ENCODE measurements around the gene TDRD9.

TDRD9 gene

GRCh38 chr14:103908580-103908979, 19.7 kb upstream of the TDRD9 start:
- ChIA-PET POLR2A (no interaction called here), CTCF (interaction anchor here (0.8 to 8.9 kb wide), 2 partner anchors 13 to 91 kb away, joined by 3 to 82 read pairs; a partner anchor contains a TSS)
- H3K4me3 ChIP-seq (ENCODE audit: low read depth, low read length), result no peak overlapping the region
- no peak for TF ChIP-seq CTCF (IDR thresholded peaks at IDR 0.05; ENCODE audit: insufficient read depth, low read length, missing control alignments)
- no peak for DNase-seq (ENCODE audit: low read depth, low spot score)

- H3K4me3 ChIP-seq (ENCODE audit: low read depth, low read length), result no peak overlapping the region; the same call in 1 of the 2 replicates
- no peak for DNase-seq (ENCODE audit: low read depth, low spot score)
- ChIA-PET CTCF (interaction anchor here (0.7 to 8.9 kb wide), 17 partner anchors 9 to 353 kb away, joined by 3 to 82 read pairs (median 5); partner anchors contain the start of gene RD3L), POLR2A (interaction anchor here (0.7 to 1.3 kb wide), 2 partner anchors 53 to 101 kb away, joined by 3 read pairs; no protein-coding TSS in a partner anchor)
- TF ChIP-seq CTCF (IDR thresholded peaks at IDR 0.05; ENCODE audit: insufficient read depth, low read length, missing control alignments), result no peak
Observed at GRCh38 chr14:103909531-103910261, 18.6 kb upstream of the TDRD9 start.

GRCh38 chr14:103910262-103910935, 17.9 kb upstream of the TDRD9 start:
- ChIA-PET POLR2A (interaction anchor here (0.7 to 1.3 kb wide), 2 partner anchors 53 to 102 kb away, joined by 3 read pairs; no protein-coding TSS in a partner anchor), CTCF (interaction anchor here (0.6 to 8.9 kb wide), 21 partner anchors 10 to 354 kb away, joined by 3 to 82 read pairs (median 4); partner anchors contain the start of gene RD3L)
- H3K4me3 ChIP-seq (ENCODE audit: low read depth, low read length), result no peak overlapping the region; the same call in 1 of the 2 replicates
- peak; percentile 3 for DNase-seq (ENCODE audit: low read depth, low spot score)
- TF ChIP-seq CTCF (IDR thresholded peaks at IDR 0.05; ENCODE audit: insufficient read depth, low read length, missing control alignments), result peak; percentile 71

- no peak for DNase-seq (ENCODE audit: low read depth, low spot score)
- POLR2A ChIA-PET, result interaction anchor here (1.3 kb wide), 1 partner anchor 102 kb away, joined by 3 read pairs; no protein-coding TSS in a partner anchor
- no peak overlapping the region for H3K4me3 ChIP-seq (ENCODE audit: low read depth, low read length)
- no peak for TF ChIP-seq CTCF (IDR thresholded peaks at IDR 0.05; ENCODE audit: insufficient read depth, low read length, missing control alignments)
- CTCF ChIA-PET, result interaction anchor here (0.6 to 8.9 kb wide), 16 partner anchors 10 to 292 kb away, joined by 3 to 82 read pairs (median 5); partner anchors contain the start of gene RD3L
Observed at GRCh38 chr14:103910984-103911383, 17.3 kb upstream of the TDRD9 start.

GRCh38 chr14:103915616-103916015, 12.6 kb upstream of the TDRD9 start:
- ChIA-PET CTCF (interaction anchor here (1.0 to 3.2 kb wide), 5 partner anchors 10 to 107 kb away, joined by 3 to 11 read pairs (median 8); no protein-coding TSS in a partner anchor), POLR2A (no interaction called here)
- DNase-seq (ENCODE audit: low read depth, low spot score), result no peak
- no peak overlapping the region for H3K4me3 ChIP-seq (ENCODE audit: low read depth, low read length)
- TF ChIP-seq CTCF (IDR thresholded peaks at IDR 0.05; ENCODE audit: insufficient read depth, low read length, missing control alignments), result no peak

Measured in AG04449 (cell line).